ENCODE measurements around the gene TVP23A. TPM values are rescaled to one million over a fixed set of nuclear protein-coding genes. Genes with fewer than 3 reads are reported as not detected.

TVP23A gene
- polyA plus RNA-seq, 1 of the 3 experiments (the other 2 are of a cell fraction): 0.35 TPM

GRCh38 chr16:10840703-10841102, 22.1 kb upstream of the TVP23A start (continued):
- TF ChIP-seq REST (IDR thresholded peaks at IDR 0.05; ENCODE audit: low read depth, low read length) (no peak), SIN3A (IDR thresholded peaks at IDR 0.05; ENCODE audit: borderline replicate concordance, low read depth, low read length) (no peak), RAD21 (IDR thresholded peaks at IDR 0.05; ENCODE audit: low read length) (no peak), CHD2 (IDR thresholded peaks at IDR 0.05; ENCODE audit: low read length, partially characterized antibody) (no peak), YY1 (IDR thresholded peaks at IDR 0.05; ENCODE audit: low read depth) (no peak), JUND (IDR thresholded peaks at IDR 0.05) (no peak), NRF1 (IDR thresholded peaks at IDR 0.05; ENCODE audit: low read depth, low read length) (no peak)

DNA sequence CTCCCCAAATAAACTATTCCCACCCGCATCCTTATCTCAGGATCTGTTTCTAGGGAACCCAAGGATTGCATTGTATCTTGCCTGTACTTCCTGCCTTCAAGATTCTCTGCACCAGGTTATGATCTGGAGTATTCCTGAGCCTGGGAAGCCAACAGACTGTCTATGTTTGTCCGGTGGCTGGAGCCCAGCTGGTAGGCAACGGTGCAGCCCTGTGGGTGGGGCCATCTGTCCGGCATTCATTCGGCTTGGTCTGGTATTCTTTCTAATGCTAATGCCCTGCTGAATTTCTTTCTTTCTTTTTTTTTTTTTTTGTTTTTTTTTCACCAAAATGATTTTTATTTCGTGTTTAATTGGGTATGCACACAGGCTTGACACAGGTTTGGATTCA, 20.7 kb upstream of the TVP23A start:
- Histone ChIP-seq H3K79me2 (ENCODE audit: insufficient read depth) (no peaks in the 10 kb centered on the region), H3K9me3 (no peaks in the 10 kb centered on the region), H3K9ac (no peak overlapping the region), H3K4me3 (ENCODE audit: low read depth in 2 of 2, low read length in 1 of 2) (no peak overlapping the region), H3K9me2 (no peaks in the 10 kb centered on the region), H3F3A (replicated peaks; ENCODE audit: insufficient read depth) (no peaks in the 10 kb centered on the region), H4K20me1 (ENCODE audit: insufficient read depth) (no peaks in the 10 kb centered on the region), H3K4me1 (ENCODE audit: control insufficient read depth in 1 of 2, insufficient read depth in 2 of 2, low read depth in 1 of 2, low read length in 1 of 2) (no peaks in the 10 kb centered on the region), H3K27me3 (ENCODE audit: insufficient read depth) (no peaks in the 10 kb centered on the region; the same call in 1 of the 2 replicates), H3K4me2 (no peak overlapping the region), H3K36me3 (replicated peaks in 1 of 2; ENCODE audit: control insufficient read depth in 1 of 2, insufficient read depth in 2 of 2, low read length in 1 of 2) (no peaks in the 10 kb centered on the region), H2AFZ (ENCODE audit: low read depth) (no peak overlapping the region), H3K27ac (ENCODE audit: low read depth in 2 of 2, low read length in 1 of 2) (no peak overlapping the region)
- no peak for DNase-seq
- POLR2A ChIA-PET: no interaction called here
- CTCF ChIA-PET: no interaction called here
- TF ChIP-seq MXI1 (IDR thresholded peaks at IDR 0.05; ENCODE audit: low read depth, low read length) (no peak), GATA2 (CRISPR knock-in tag; IDR thresholded peaks at IDR 0.05) (no peak), TCF12 (IDR thresholded peaks at IDR 0.05) (no peak)
- WGBS (ENCODE audit: low lambda C conversion rate): 50% methylated on average over 6 of the region's 6 CpGs

GRCh38 chr16:10838621-10839278, 20.2 kb upstream of the TVP23A start:
- no peak for DNase-seq
- H3K9me2 ChIP-seq: no peaks in the 10 kb centered on the region
- ChIA-PET POLR2A (no interaction called here), CTCF (interaction anchor here (1.4 kb wide), 1 partner anchor 19 kb away, joined by 3 read pairs; no protein-coding TSS in a partner anchor)
- no peak overlapping the region for H3K27ac ChIP-seq (ENCODE audit: low read depth in 2 of 2, low read length in 1 of 2)
- H3K4me3 ChIP-seq (ENCODE audit: low read depth in 2 of 2, low read length in 1 of 2): no peak overlapping the region
- no peaks in the 10 kb centered on the region; the same call in 1 of the 2 replicates for H3K27me3 ChIP-seq (ENCODE audit: insufficient read depth)
- no peak overlapping the region for H3K9ac ChIP-seq
- H3K4me2 ChIP-seq: no peak overlapping the region
- 67% methylated on average over 9 of the region's 10 CpGs for WGBS (ENCODE audit: low lambda C conversion rate)
- H4K20me1 ChIP-seq (ENCODE audit: insufficient read depth): no peaks in the 10 kb centered on the region
- no peaks in the 10 kb centered on the region for H3K4me1 ChIP-seq (ENCODE audit: control insufficient read depth in 1 of 2, insufficient read depth in 2 of 2, low read depth in 1 of 2, low read length in 1 of 2)
- H3F3A ChIP-seq (replicated peaks; ENCODE audit: insufficient read depth): no peaks in the 10 kb centered on the region
- no peaks in the 10 kb centered on the region for H3K79me2 ChIP-seq (ENCODE audit: insufficient read depth)
- H2AFZ ChIP-seq (ENCODE audit: low read depth): no peak overlapping the region
- no peaks in the 10 kb centered on the region for H3K9me3 ChIP-seq
- no peaks in the 10 kb centered on the region for H3K36me3 ChIP-seq (replicated peaks in 1 of 2; ENCODE audit: control insufficient read depth in 1 of 2, insufficient read depth in 2 of 2, low read length in 1 of 2)
- TF ChIP-seq MXI1 (IDR thresholded peaks at IDR 0.05; ENCODE audit: low read depth, low read length) (no peak), TCF12 (IDR thresholded peaks at IDR 0.05) (no peak), FOXJ3 (CRISPR knock-in tag; IDR thresholded peaks at IDR 0.05) (no peak), ZBTB33 (IDR thresholded peaks at IDR 0.05; ENCODE audit: borderline replicate concordance, low read depth) (no peak), JUND (IDR thresholded peaks at IDR 0.05) (no peak), GABPA (IDR thresholded peaks at IDR 0.05; ENCODE audit: low read depth) (no peak), FOXM1 (IDR thresholded peaks at IDR 0.05; ENCODE audit: low read depth) (no peak), FOSL2 (IDR thresholded peaks at IDR 0.05; ENCODE audit: borderline replicate concordance, low read depth) (no peak)
- TF ChIP-seq, protein P1, sequence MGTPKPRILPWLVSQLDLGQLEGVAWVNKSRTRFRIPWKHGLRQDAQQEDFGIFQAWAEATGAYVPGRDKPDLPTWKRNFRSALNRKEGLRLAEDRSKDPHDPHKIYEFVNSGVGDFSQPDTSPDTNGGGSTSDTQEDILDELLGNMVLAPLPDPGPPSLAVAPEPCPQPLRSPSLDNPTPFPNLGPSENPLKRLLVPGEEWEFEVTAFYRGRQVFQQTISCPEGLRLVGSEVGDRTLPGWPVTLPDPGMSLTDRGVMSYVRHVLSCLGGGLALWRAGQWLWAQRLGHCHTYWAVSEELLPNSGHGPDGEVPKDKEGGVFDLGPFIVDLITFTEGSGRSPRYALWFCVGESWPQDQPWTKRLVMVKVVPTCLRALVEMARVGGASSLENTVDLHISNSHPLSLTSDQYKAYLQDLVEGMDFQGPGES (IDR thresholded peaks at IDR 0.05; ENCODE audit: low read depth, low read length): no peak
- TF ChIP-seq, protein P2, sequence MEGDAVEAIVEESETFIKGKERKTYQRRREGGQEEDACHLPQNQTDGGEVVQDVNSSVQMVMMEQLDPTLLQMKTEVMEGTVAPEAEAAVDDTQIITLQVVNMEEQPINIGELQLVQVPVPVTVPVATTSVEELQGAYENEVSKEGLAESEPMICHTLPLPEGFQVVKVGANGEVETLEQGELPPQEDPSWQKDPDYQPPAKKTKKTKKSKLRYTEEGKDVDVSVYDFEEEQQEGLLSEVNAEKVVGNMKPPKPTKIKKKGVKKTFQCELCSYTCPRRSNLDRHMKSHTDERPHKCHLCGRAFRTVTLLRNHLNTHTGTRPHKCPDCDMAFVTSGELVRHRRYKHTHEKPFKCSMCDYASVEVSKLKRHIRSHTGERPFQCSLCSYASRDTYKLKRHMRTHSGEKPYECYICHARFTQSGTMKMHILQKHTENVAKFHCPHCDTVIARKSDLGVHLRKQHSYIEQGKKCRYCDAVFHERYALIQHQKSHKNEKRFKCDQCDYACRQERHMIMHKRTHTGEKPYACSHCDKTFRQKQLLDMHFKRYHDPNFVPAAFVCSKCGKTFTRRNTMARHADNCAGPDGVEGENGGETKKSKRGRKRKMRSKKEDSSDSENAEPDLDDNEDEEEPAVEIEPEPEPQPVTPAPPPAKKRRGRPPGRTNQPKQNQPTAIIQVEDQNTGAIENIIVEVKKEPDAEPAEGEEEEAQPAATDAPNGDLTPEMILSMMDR (IDR thresholded peaks at IDR 0.05): no peak
